HUDEP-2 (cell line): ENCODE measurements around the gene ATP6V1F.

Source experiments
- DNase-seq, 76 experiments: peaks; one replicate each; lab custom pipeline; 2025; ENCODE audit not compliant: unreplicated experiment in 76 of 76; lab: John Stamatoyannopoulos, UW

The ATP6V1F gene

DNA sequence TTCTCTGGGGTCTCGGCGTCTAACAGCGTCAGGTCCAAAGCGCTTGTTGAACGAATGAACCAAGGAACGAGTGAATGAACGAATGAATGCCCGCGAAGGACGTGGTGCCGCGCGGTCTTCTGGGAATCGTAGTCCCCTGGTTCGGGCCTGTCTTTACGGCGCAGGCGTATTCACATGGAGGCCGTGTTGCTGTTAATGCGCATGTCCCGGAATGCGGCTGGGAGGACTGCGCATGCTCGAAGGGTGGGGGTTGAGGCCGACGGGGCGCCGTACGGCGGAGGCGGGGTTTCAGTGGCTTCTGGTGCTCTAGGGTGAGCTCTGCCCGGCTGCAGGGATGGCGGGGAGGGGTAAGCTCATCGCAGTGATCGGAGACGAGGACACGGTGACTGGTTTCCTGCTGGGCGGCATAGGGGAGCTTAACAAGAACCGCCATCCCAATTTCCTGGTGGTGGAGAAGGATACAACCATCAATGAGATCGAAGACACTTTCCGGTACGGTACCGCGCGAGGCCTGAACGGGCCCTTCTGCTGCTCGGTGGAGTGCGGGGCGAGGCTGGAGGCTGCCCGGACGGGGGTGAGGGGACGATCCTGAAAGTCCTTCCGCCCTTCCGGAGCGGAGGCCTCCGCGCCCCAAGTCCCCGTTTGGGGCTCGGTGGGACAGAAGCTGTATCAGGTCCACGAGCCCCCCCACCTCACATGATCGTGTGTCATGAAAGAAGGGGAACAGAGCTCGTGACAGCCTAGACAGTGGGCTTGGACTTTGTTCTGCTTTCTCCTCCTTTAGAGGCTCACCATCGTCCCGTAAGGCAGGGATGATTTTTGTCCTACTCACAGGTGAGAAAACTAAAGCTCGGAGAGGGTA is at the start of gene ATP6V1F:
Gene ATP6V1F, plus strand, starts transcription at position 286 of the 862 bp plus-strand sequence. Its CDS starts 49 bp downstream, at position 335.
- DNase-seq = peak; percentile 45 to 99 (median 96)

DNA sequence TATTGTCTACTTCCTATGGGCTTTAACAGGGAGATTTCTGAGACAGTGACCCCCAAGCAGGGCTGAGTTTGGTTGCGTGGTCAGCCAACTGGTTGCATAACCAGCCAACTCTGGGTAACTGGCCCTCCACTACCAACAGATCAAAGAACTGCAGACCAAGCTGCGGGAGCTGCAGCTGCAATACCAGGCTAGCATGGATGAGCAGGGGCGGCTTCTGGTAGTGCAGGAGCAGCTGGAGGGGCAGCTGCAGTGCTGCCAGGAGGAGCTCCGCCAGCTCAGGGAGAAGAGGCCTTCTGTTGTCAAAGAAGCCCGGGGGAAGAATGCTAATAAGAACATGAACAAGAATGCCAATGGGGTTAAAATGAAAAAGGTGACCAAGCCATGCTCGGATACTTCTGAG is 48.2 kb upstream of the ATP6V1F start:
- DNase-seq = no peak

GRCh38 chr7:128815289-128815942 is 47.2 kb upstream of the ATP6V1F start:
- no peak for DNase-seq

DNA sequence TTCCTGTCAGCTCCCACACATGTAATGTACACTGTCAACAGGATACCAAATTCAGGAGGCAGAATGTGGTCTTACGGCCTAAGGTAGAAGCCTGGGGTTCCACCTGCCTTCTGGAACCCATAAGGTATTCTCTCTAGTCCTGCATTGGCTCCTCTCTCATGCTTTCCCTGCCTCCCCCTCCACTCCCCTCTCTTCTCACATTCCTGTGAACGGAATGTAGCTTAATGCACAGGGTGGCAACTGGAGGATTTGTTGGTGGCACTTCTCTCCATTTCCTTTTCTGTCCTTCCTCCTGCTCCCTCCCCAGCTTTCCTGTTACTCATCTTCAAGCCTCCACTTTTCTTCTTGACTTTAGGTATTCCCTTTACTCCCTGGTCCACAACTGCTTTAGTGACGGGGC is 44.0 kb upstream of the ATP6V1F start:
- no peak for DNase-seq

- DNase-seq = no peak
These were observed 40.9 kb upstream of the ATP6V1F start for GRCh38 chr7:128821724-128822123.

- no peak for DNase-seq
These were observed 36.1 kb upstream of the ATP6V1F start for GRCh38 chr7:128826512-128826911.

GRCh38 chr7:128826916-128827247 is 35.8 kb upstream of the ATP6V1F start:
- no peak for DNase-seq

DNA sequence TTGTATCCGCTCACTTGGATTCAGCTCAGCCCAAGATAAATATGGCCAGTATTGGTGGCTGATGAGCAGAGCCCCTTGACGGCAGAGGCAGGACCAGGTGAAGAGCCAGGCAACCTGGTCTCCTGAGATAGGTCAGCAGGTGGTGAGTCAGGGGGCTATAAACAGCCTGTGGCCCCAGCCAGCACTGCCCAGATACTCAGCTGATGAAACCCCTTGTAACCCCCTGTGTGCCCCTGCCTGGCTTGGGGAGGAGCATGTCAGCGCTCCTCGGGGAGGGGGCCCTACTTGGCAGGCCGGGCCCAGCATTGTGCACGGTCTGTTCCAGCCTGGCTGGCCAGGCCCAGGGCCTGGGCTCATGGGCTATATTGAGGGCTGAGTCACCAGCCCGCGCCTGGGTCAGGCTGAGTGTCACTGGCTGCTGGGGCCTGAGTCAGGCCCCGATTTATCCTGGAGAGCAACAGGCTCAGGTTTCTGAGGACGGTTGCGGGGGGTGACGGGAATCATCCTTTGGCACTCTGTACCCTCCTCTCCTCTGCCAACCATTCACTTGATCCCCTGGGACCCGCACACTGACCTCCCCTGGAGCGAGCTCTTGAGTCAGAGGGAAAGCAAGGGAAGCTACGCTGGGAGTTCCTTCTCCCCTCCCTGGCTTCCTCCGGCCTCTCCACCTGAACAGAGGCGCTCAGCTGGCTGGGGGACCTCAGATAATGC is 35.3 kb upstream of the ATP6V1F start:
- no peak for DNase-seq

GRCh38 chr7:128827971-128828711 is 34.5 kb upstream of the ATP6V1F start:
- no peak for DNase-seq

- DNase-seq = no peak
These were observed 33.1 kb upstream of the ATP6V1F start for GRCh38 chr7:128829391-128830166.

DNA sequence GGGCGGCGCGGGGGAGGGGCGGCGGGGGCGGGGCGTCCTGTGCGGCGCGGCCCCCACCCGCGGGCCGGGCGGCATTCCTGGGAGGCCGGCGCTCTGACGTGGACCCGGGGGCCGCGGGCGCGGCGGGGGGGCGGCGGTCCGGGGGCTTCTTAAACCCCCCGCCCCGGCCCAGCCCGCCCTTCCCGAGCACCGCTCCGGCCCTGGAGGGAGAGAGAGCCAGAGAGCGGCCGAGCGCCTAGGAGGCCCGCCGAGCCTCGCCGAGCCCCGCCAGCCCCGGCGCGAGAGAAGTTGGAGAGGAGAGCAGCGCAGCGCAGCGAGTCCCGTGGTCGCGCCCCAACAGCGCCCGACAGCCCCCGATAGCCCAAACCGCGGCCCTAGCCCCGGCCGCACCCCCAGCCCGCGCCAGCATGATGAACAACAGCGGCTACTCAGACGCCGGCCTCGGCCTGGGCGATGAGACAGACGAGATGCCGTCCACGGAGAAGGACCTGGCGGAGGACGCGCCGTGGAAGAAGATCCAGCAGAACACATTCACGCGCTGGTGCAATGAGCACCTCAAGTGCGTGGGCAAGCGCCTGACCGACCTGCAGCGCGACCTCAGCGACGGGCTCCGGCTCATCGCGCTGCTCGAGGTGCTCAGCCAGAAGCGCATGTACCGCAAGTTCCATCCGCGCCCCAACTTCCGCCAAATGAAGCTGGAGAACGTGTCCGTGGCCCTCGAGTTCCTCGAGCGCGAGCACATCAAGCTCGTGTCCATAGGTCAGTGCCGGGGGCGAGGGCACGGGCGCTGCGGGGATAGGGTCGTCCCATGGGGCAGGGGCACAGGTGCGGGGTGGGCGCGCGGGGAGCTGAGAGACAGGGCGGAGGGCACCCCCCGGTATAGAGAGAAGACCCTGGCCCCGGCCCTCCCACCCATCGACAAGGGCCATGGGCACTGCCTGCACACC is 32.2 kb upstream of the ATP6V1F start, which contains the start of gene FLNC:
Gene FLNC, plus strand, starts transcription at position 176 of the 947 bp plus-strand sequence. Its CDS starts 232 bp downstream, at position 408.
- no peak for DNase-seq

DNA sequence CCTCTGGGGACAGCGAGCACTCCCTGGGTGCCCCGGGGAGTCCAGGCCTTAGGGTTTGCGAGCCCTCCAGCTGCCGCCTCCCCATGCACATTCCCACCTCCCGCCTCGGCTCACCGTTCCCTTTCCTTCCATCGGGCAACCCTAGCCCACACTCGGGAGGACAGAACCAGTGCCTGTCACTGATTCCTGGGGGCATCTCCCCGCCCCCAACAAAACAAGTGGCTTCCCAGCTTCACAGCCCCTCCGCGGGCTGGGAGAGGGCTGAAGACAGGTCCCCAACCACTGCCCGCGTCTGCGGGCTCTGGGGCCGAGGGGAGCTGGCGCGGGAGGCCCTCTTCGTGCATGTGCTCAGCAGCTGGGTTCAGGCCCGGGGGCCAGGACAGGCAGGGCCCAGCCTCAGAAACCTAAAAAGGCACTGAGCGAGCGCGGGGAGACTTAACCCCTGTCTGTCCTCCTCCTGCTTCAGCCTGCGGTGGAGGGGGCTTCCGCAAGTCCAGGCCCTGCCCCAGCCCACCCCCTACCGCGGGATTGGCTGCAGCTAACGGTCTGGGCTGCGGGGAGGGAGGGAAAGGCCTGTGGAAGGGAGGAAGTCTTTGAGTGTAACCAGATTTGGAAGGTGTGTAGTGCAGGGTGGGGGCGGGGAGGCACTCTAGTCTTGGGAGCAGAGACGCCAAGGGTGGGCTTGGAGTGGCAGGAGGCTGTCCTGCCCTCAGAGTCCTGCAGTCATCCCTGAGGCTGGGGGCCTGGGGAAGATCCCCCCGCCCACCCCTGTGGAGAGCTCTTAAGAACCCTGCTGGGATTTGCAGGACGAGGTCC is 31.3 kb upstream of the ATP6V1F start:
- peak in 1 of 76 experiments; percentile 9 for DNase-seq

DNA sequence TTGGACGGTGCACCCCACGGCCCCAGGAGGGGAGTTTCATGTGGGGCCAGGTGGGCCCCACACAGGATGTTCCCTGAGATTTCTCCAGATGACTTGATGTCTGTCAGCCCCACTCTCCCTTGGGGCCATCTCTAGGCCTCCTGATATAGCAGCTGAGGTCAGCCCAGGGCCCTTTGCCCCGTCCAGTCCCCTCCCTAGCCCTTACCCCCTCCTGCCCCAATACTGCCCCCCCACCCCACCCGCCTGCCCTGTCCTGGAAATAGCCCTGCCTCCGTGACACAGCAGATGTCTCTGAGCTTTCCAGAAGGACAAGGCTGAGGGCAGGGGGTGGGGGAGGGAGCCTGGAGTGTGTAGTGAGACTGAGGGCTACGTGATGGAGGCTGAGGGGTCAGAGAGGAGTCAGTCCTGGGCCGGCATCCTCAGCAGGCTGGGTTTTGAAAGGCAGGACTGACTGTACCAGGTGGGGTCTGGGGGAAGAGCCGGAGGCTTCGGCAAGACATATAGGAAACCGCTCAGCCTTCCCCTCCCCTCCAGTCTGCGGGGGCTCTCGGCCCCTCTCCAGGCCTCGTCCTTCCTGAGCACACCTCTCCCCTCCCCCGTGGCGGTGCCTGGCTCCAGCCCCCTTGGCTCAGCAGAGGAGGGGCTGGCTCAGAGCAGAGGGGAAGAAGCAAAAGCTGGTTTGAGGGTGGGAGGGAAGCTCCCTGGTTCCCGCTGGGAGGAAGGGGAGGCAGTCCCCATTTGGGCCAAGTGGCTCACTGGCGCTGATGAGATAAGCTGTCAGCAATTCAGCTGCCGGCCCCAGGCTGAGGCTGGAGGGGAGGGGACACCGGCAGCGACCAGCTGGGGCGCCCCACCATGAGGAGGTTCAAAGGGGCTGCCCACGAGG is 30.4 kb upstream of the ATP6V1F start:
- peak in 1 of 76 experiments; percentile 7 for DNase-seq

DNA sequence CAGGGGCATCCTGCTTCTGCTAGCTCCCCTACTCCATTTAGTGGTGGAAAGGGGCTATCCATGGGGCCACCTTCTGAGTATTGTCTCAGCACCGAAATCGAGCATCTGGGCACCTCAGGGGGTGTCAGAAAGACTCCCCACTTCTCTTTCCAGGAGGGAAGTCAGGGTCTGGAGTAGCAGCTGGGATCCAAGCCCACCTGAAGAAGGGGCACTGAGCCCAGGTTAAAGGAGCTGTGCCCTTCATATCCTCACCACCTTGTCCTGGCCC is 29.8 kb upstream of the ATP6V1F start:
- DNase-seq = no peak

- DNase-seq = no peak
These were observed 29.3 kb upstream of the ATP6V1F start for GRCh38 chr7:128833148-128833945.

- DNase-seq = no peak
These were observed 28.7 kb upstream of the ATP6V1F start for GRCh38 chr7:128833946-128834325.
